ENCODE measurements around the gene TRIM38.

- no peak for TF ChIP-seq CTCF (IDR thresholded peaks at IDR 0.05; ENCODE audit: poor library complexity, severe bottlenecking)
- no peak for TF ChIP-seq EZH2 (IDR thresholded peaks at IDR 0.05; ENCODE audit: borderline replicate concordance, insufficient read depth, low read length, poor library complexity, severe bottlenecking)
- no peak for TF ChIP-seq SMC3 (conservative IDR thresholded peaks at IDR 0.05; ENCODE audit: poor library complexity)
These were observed 45.7 kb upstream of the TRIM38 start for GRCh38 chr6:25916789-25917490.

Data from neural cell (in vitro differentiated cells).